Middle frontal gyrus (tissue), 1 donor: Measurements from ENCODE around the gene HLTF.
"Not testable (repeated sequence)": the region's sequence is repeated elsewhere in the genome, so short reads cannot be mapped to it uniquely, and the experiment has no call there.

Experiments used
- DNase-seq: peaks from one replicate; pipeline ENCODE4 v3.0.0-alpha.2; 2015; ENCODE audit warnings: low spot score; ENCODE audit errors: extremely low spot score

HLTF gene

GRCh38 chr3:148992635-148993255 lies 93.6 kb downstream of the HLTF start:
- DNase-seq: no peak

GRCh38 chr3:148992027-148992634 lies 94.2 kb downstream of the HLTF start:
- no peak for DNase-seq

GRCh38 chr3:148991219-148992026 lies 94.9 kb downstream of the HLTF start, which contains the start of gene GYG1:
GYG1 (plus strand) TSS chr3:148991540; CDS start chr3:148991641, 101 bp downstream.
- peak; percentile 65 for DNase-seq

GRCh38 chr3:148990236-148990635 lies 96.1 kb downstream of the HLTF start:
- no peak for DNase-seq

GRCh38 chr3:148987551-148987950 lies 98.8 kb downstream of the HLTF start:
- not testable (repeated sequence) for DNase-seq

DNA sequence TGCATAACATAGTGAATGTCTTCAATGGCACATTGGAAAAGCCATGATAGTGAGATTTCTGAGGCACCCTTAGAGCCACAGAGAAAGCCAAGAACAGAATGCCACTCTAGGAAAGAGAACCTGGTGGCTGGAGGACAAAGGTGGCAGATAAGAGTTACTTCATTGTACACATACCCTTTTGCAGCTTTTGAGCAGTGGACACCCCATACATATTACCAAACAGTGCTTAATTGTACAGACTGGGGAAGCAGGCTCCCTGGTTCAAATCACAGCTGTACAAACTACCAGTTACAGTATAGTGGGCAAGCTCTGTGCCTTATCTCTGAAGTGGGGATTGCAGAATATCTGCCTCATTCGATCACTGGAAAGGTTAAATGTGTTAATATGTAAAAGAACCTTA lies 105.1 kb downstream of the HLTF start:
- no peak for DNase-seq
